GM12865 (cell line): ENCODE results near the gene RNU1-4.
"Not testable (repeated sequence)": the region's sequence is repeated elsewhere in the genome, so short reads cannot be mapped to it uniquely, and the experiment has no call there.

ENCODE experiments used
- DNase-seq: peaks from one replicate; pipeline ENCODE4 v3.0.0; 2010; ENCODE audit warnings: low read depth
- H3K4me3 ChIP-seq: 2 replicates; pipeline ENCODE4 v1.5.1; 2011; ENCODE audit warnings: mild to moderate bottlenecking, low read depth, low read length, control low read depth
- TF ChIP-seq, protein P1 (sequence below): IDR thresholded peaks from 2 replicates; pipeline ENCODE4 v1.5.1; 2011; ENCODE audit warnings: low read length, control low read depth, low read depth, inconsistent platforms; ENCODE audit not compliant: insufficient read depth; ENCODE audit errors: missing control alignments

RNU1-4 gene

GRCh38 chr1:16727190-16728111 lies 12.9 kb upstream of the RNU1-4 start:
- no peak overlapping the region for H3K4me3 ChIP-seq
- DNase-seq = peak; percentile 88
- TF ChIP-seq, protein P1, sequence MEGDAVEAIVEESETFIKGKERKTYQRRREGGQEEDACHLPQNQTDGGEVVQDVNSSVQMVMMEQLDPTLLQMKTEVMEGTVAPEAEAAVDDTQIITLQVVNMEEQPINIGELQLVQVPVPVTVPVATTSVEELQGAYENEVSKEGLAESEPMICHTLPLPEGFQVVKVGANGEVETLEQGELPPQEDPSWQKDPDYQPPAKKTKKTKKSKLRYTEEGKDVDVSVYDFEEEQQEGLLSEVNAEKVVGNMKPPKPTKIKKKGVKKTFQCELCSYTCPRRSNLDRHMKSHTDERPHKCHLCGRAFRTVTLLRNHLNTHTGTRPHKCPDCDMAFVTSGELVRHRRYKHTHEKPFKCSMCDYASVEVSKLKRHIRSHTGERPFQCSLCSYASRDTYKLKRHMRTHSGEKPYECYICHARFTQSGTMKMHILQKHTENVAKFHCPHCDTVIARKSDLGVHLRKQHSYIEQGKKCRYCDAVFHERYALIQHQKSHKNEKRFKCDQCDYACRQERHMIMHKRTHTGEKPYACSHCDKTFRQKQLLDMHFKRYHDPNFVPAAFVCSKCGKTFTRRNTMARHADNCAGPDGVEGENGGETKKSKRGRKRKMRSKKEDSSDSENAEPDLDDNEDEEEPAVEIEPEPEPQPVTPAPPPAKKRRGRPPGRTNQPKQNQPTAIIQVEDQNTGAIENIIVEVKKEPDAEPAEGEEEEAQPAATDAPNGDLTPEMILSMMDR = no peak

DNA sequence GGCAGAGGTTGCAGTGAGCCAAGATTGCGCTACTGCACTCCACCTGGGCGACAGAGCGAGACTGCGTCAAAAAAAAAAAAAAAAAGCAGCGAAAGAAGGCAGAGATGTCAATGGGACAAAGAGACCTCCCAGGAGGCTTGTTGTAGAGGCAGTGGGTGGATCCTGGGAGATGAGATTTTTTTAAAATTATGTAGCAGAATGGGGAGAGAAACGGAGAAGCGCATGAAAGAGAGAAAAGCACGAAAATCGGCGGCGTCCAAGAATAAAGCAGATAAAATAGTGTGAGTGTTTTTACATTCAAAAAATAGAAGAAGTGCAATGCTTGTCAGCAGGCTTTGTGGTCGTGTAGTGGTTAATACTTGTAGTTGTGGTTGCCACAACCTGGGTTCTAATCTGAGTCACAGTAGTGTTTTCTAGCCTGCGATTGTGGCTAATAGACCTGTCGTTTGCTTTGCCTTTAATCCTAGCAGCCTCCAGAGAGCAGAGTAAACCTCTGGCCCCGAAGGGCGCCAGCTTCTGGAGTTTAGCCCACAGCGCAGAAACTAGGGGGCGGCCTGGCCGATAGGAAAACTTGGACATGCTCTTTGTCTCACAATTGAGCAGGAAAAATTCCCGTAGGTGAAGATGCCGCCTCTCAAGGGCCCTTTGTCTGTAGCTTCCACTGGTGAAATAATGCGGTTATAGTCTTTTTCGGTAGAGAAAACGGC lies 11.9 kb upstream of the RNU1-4 start:
- H3K4me3 ChIP-seq = not testable (repeated sequence)
- peak; percentile 69 for DNase-seq

DNA sequence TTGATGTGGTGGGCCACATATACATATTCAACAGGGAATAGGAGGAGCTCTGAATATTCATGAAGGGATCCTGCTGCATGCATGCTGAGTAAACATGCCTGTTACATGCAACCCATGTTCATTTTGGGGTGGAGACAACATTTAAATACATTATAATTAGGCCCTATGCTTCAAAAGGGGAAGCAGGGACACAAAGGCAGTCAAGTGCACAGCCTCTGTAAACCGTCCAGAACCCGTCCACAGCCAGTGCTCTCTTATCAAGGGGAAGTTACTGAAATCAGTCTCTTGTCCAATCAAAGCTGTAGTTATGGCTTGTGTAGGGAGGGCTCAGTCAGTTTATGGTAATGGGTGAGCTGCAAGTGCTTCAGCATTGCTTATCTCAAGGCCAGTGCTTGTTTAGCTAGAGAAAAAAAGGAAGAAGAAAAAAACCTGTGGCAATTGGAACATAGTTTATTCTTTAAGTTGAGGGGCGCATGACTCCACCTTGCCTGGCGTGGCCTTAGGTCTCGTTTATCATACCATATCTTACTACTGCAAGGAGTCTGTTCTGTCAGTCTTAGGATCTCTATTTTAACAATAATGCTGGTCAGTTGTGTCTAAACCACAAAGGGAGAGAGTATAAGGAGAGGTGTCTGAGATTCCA lies 7.9 kb upstream of the RNU1-4 start:
- not testable (repeated sequence) for H3K4me3 ChIP-seq, DNase-seq

DNA sequence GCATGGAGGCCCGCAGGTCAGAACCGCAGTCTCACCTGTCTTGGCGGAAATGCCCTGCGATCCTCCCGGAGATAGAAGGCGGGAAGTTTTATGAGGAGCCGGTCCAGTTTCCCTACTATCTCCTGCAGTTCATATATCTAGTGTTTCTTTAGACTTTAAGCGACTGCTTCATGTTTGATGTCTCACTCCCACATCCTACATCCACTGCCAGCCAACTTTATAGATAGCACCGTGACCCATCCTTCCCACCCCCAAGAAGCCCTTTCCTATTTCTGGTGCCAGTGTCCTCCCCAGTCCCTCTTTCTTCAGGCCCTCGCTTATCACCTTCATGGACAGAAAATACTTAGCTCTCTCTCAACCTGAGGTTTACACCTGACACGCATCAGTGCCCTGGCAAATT lies 914 bp downstream of the RNU1-4 start:
- not testable (repeated sequence) for DNase-seq, H3K4me3 ChIP-seq

DNA sequence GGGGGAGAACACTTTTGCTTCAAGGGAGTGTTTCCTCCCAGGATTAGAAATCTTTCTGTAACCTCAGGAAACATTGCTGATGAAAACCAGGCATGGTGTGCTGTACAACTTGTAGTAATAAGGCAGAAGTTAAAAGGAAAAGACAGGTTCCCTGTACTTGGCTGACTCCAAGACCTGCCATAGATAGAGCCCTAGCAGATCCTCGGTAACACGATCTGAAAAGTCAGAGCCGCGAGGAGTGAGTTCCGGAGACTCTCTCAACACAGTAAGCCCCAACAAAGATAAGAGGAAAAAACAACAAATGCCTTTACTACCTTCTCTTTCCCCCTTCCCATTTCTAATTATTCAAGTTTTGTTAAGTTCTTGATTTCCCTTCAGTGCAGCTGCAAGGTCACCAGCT lies 7.3 kb downstream of the RNU1-4 start:
- not testable (repeated sequence) for DNase-seq

GRCh38 chr1:16748710-16749109 lies 8.4 kb downstream of the RNU1-4 start:
- not testable (repeated sequence) for H3K4me3 ChIP-seq, DNase-seq

More for the DNA sequence above, 7.3 kb downstream of the RNU1-4 start:
- not testable (repeated sequence) for H3K4me3 ChIP-seq

DNA sequence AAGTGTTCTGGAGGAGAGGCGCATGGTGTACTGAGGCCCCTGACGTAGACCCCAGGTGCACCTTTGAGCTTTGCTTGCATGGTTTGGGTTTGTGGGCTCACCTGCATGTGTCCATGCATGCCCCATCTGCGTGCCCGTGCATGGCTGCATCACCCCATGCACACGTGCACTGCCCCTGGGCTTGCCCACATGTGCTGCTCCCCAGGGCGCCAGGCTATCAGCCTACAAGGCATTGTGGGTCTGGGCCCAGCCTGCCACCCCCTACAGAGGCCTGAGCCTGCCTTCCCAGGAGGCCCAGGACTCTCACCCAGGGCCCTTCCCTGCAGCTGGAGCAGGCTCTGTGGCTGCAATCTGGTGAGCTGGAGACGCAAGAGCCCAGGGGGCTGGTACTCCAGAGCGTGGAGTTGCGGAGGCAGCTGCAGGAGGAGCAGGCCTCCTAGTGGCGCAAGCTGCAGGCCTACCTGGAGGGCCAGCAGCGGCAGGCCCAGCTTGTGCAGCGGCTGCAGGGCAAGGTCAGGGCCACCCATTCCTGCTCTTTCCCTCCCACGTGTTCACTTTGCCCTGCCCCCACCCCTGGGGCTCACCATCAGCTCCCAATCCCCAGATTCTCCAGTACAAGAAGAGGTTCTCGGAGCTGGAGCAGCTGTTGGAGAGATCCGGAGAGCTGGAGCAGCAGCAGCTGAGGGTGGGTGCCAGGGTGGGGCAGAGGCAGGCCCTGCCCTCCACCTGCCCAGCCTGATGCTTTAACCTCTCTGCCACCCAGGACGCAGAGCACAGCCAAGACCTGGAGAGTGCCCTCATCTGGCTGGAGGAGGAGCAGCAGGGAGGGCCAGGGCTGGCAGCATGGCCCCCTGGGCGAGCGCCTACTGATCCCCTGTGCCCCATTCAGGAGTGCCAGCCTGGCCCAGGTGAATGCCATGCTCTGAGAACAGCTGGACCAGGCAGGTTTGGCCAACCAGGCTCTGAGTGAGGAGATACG lies 9.9 kb downstream of the RNU1-4 start:
- not testable (repeated sequence) for DNase-seq, H3K4me3 ChIP-seq

GRCh38 chr1:16752770-16753169 lies 12.5 kb downstream of the RNU1-4 start:
- H3K4me3 ChIP-seq, DNase-seq: not testable (repeated sequence)

DNA sequence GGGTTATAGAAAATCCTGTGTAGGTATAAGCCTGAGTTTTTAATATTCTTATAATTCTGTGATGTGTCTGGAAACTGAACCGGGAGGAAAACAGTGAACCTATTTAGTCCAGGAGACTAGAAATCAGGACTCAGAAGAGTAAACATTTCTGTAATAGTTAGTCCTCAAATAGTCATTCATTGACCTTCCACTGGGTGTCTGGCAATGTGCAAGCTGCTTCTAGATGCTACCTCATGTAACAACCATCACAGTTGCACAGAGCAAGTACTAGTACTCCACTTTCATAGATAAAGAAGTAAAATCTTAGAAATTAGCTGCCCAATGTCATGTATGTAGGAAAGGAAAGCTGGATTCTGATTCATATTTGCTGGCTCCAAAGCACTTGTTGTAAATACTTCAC lies 15.1 kb downstream of the RNU1-4 start:
- DNase-seq, H3K4me3 ChIP-seq: not testable (repeated sequence)

DNA sequence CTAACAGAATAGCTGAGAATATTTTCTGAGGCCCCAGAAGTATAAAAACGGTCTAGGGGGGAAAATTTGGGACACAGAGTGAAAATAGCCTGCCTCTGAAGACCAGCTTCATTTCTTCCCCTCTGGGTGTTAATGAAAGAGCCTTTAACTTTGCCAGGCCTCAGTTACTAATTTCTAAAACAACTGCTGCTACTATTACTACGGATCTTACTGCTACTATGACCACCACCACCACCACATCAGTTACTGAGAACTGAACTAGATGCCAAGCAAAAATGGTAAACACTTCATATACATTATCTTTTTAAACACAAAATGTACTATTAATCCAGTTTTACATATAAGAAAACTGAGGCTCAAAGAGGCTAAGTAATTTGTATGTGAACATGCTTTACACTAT lies 15.6 kb downstream of the RNU1-4 start:
- DNase-seq, H3K4me3 ChIP-seq: not testable (repeated sequence)

GRCh38 chr1:16757574-16757973 lies 17.3 kb downstream of the RNU1-4 start:
- H3K4me3 ChIP-seq, DNase-seq: not testable (repeated sequence)

DNA sequence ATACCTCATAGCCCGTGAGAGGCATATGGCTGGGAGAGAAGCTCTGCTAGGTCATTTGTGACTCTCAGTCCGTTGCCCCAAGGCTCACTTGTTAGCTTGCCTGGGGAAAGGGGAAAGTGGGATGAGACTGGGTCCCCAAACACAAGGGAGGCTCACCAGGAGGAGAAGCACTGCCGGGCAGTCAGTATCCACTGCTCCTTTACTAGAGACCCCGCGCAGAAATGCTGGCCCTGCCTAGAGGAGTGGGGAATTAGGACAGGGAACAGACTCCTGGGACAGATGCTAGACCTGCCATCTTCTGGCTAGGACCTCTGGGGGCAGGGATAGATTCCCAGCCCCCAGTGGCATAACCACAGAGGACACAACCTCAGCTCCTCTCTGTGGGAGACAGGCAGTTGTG lies 17.7 kb downstream of the RNU1-4 start:
- DNase-seq, H3K4me3 ChIP-seq: not testable (repeated sequence)

DNA sequence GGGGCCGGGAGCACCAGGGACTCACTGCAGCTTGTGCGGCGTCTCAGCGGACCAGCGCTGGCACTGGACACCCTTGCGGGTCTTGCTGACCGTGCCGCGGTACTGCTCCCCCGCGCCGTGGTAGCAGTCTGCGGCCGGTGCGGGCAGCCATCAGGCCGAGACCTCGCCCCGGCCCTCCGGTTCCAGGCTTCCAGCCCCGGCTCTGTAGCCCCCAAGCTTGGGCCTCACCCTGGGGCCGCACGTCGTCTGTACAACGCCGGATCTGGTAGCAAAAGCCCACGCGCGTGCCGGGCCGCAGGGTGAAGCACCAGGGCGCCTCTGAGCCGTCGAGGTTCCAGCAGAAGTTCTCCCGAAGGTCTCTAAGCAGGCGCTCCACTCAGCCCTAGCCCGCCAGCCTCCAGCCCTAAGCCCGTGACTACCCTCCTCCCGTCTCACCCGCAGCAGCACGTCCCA lies 18.8 kb downstream of the RNU1-4 start:
- not testable (repeated sequence) for DNase-seq, H3K4me3 ChIP-seq

DNA sequence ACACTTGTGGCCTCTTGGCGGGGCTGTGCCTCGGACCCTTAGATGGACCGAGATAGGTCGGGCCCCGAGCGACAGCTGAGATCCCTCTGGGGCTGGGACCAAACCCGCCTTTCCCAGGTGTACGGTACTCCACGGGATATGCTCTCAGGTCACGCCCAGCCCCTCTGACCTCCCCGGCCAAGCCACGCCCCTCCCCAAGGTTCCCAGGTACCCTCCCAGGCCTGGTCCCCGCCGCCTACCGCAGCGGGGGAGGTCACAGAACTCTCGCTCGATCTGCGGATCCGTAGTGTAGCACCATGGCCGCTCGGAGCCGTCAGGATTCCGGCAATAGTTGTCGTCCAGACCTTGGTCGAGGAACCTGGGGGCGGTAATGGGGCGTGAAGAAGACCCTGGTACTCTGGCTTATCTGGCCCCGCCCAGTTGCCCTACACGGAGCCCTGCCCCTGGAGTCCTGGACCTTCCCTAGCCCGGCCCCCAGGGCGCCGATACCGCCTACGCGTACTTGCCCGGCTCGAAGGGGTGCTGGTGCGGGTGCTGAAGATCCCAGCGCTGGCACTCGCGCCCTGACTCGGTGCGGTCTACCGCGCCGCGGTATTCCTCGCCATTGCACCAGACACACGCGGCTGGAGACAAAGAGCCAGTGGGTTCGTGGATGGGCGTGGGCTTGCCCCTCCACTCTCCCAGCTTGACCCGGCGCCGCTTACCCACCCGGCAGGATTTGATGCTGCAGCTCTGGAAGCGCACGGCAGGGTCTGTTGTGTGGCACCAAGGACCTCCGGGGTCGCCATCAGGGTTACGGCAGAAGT lies 19.5 kb downstream of the RNU1-4 start:
- H3K4me3 ChIP-seq, DNase-seq: not testable (repeated sequence)

DNA sequence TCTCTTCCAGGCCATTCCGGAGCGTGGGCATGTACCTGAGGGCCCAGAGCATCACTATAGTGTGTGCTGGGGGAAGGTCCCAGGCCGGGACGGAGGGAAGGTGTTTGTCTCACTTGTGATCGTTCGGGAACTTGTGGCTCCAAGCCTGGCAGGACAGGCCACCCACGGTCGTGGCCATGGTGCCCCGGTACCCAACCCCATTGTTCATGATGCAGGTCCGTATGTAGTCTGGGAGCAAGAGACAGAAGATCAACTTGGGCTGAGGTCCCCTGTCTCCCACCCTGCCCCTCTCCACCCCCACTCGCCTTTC lies 20.1 kb downstream of the RNU1-4 start:
- not testable (repeated sequence) for H3K4me3 ChIP-seq, DNase-seq

- H3K4me3 ChIP-seq, DNase-seq: not testable (repeated sequence)
These were observed 20.5 kb downstream of the RNU1-4 start for GRCh38 chr1:16760801-16761200.
